ENCODE measurements around the gene HBB.
"Not testable (repeated sequence)": the region's sequence is repeated elsewhere in the genome, so short reads cannot be mapped to it uniquely, and the experiment has no call there.

GRCh38 chr11:5253440-5253839 lies 26.6 kb upstream of the HBB start:
- not testable (repeated sequence) for TF ChIP-seq EP300 (conservative IDR thresholded peaks at IDR 0.05; ENCODE audit: poor library complexity, severe bottlenecking); CTCF (IDR thresholded peaks at IDR 0.05; ENCODE audit: poor library complexity, severe bottlenecking); SMC3 (conservative IDR thresholded peaks at IDR 0.05; ENCODE audit: poor library complexity); TAF1 (IDR thresholded peaks at IDR 0.05; ENCODE audit: low read depth); POLR2AphosphoS5 (IDR thresholded peaks at IDR 0.05); RAD21 (conservative IDR thresholded peaks at IDR 0.05)

All from neural cell (in vitro differentiated cells).